Mucosa of gallbladder (tissue), 1 donor: ENCODE data around the gene DAPK2. TPM values are rescaled to one million over a fixed set of nuclear protein-coding genes. Genes with fewer than 3 reads are reported as not detected.
A peak's percentile ranks its signal among the peaks of the same experiment; 100 is the strongest.

Experiments
- DNase-seq: peaks from one replicate; pipeline ENCODE4 v3.0.0-alpha.2; 2020; ENCODE audit warnings: low spot score
- total RNA-seq: library from RNA; stranded (reverse); gene quantifications from one replicate; pipeline ENCODE4 v1.2.1, GENCODE V29; 2021
- donor health status: DM: no; HTN: no; CAD: no.

Gene DAPK2
- total RNA-seq, 1 donor from 2014 or later: 5.6 TPM

DNA sequence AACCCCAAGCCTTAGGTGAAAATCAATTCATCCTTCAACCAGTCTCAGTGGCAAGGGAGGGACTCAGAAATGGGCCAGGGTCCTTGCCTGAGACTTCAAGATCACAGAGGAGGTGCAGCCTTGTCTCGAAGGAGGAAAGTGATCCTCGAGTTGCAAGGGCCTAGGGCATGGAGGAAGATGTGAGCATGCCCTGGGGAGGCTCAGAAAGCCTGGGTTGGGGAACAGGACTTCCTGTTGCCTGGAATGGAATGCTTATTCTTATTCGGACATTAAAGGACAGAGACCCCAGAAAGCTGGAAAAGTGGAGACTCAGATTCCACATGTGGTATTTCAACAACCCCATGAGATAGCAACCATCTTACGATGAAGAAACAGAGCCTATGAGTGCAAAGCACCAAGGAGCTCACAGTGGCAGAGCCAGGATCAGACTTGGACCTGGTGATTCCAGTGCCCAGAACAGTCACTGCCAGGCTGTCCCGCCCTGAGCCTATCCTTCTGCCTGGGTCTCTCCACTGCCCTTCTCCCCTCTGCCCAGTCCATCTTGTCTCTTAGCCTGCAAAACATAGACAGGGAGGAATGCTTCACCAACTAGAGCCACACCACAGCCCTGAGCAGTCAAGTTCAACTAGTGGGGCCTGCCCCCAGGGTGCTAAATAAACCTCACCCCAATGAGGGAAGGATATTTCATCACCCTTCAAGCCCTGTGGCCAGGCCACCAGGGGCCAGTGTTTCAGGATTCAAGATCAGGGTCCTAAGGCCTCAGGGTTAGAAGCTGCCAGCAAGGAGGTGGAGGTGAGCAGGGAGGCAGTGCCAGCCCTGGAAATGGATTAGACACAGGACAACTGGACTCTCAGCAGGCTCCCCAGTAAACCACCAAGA is 21.9 kb downstream of the DAPK2 start:
- no peak for DNase-seq

DNA sequence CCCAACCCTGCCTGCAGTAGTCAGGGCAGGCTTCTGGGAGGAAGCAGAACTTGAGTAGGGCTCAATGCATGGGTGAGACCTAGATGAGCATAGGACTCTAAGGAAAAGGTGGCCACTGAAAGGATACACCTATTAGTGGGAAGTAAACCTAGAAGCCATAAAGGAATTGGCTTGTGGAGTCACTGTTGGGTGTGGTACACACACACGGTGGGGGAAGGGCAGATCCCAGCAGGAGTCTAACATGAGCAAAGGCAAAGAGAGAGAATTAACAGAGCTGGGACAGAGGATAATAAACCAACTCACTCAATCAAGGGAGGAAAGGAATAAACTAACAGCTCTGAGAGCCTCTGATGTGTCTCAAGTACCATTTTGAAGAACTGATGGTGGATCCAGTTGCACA is 23.1 kb downstream of the DAPK2 start:
- no peak for DNase-seq

DNA sequence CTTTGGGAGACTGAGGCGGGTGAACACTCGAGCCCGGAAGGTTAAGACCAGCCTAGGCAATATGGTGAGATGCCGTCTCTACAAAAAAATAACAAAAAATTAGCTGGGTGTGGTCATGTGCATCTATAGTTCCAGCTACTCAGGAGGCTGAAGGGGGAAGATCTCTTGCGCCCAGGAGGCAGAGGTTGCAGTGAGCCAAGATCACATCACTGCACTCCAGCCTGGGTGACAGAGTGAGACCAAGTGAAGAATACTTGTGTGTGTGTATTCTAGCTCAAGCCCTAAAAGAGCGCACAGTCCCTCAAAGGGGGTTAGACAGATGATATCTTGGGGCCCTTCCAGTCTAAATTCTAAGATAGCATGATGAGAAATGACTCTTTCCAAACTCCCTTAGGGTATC is 23.7 kb downstream of the DAPK2 start:
- DNase-seq: no peak

DNA sequence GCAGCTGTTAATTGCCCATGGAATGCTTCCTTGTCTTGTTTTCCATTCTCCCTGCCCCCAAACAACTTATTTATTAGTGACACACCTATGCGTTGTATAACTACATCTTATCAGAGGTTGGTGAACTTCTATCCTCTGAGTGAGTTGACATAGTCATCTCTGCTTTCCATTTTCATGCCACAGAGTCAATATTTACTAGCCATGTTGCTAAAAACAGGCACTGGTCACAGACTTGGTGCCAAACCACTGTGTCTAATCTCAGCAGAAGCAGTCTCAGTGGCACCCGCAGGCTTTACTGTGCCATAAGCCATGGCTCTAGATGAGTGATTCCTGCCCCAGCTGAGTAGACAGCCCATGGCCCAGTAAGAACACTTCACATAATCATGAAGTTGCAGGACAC is 26.5 kb downstream of the DAPK2 start:
- DNase-seq: peak; percentile 56

DNA sequence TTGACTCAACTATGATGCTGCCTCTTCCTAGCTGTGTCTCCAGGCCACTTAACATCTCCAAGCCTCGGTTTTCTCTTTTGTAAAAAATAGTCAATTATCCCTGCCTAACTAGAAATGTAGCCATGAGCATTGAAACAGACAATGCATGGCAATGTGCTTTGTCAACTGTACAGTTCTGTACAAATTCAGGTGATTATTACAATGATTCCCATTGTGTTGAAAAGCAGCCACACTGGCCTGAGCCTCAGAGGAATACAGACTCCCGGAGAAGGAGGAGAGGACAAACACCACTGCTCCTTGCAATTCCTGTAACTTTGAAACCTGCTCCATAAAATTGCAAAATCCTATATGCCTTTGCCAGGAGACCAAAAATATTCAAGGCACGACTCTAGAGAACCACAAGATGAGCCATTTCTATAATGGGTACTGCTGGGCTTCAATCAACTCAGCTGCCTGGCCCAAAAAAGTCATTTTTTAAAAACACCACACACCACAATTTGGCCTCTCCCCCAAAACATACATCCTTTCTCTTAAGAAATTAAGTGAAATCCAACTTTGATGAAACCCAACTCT is 28.6 kb downstream of the DAPK2 start:
- DNase-seq: no peak

DNA sequence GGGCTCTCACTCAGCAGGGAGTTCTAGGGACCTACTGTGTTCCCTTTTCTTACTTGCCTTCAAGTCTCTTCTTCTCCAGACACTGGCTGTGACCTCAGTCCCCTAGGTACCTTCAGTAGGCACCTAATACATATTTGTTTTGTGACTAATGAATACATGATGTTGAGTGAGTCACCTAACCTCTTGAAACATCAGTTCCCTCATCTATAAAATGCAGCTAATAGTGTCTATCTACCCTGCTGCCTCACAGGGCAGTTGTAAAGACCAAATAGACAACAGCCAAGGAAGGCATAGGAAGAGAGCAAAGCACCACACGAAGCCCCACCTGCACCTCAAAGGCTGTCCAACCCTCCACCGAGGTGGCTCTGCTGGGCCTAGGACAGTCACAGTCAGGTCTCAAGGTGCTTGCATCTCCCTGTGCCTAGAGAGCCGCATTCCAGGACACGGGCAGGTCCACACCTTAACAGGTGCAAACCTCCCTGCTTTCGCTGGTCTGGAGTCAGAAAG is 29.1 kb downstream of the DAPK2 start:
- no peak for DNase-seq

DNA sequence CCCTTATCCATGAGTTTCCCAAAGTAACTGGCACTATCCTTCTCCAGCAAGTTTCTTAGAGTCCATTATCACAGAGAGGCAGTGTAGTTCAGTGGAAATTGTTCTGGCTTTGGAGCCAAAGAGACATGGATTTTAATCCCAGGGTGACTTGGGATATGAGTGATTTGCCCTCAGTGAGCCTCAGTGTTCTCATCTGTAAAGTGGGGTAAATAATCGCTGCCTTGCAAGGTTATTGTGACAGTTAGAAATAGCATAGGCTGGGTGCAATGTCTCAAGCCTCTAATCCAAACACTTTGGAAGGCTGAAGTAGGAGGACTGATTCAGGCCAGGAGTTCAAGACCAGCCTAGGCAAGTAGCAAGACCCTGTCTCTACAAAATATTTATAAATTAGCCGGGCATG is 30.0 kb downstream of the DAPK2 start:
- DNase-seq: no peak

DNA sequence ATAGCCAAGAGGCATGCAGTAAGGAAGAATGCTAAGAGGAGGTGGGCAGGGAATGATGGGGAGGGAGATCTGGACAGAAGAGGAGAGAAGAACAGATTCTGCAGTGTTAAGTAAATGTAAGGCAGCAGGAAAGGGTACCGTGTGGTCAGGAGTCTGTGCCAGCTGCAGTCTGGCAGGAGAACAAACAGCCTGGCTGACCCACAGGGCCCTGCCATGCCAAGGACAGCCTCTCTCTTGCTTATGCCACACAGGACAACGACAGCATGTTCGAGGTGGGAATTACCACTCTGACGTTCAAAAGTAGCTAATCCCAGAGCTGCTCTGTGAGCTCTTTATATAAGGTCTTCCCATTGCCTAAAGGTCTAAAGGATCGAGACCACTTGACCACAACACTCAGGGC is 31.3 kb downstream of the DAPK2 start:
- DNase-seq: peak; percentile 33

DNA sequence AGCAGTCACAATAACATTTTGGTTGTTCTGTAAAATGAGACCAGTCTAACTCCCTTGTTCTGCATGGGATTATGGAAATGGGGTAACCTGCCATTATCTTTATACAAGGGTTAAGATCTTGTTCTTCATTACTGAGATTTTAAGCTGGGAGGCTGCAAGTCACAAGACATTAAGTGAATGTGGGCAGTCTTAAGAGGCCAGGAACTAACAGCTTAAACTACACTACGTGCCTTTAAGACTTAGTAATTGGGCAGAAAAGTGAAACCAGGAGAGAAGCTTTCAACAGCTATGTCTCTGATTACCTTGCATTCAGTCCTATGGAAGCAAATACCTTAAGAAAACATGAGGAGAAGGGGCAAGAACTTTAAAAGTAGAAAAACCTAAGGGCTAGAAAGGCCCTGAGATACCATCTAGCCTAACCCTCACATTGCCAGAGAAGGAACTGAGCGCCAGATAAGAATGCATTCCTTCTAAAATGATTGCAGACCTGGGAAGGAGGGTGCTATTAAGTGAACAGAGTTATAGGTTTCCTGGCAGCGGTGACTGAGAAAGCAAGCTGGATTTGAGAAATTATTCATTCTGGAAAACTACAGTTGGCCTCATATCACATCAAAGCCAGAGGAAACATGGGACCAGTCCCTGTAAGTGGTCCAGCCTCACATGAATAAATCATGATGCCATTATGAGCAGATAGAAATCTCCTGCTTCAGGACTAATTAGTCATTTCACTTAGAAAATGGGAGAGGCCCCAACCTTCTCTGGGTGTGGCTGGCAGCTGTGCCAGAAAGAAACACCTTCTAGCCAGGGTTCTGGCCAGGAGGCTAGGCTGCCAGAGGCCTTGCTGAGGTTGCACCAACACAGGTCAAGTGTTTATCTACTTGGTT is 32.9 kb downstream of the DAPK2 start:
- DNase-seq: no peak

DNA sequence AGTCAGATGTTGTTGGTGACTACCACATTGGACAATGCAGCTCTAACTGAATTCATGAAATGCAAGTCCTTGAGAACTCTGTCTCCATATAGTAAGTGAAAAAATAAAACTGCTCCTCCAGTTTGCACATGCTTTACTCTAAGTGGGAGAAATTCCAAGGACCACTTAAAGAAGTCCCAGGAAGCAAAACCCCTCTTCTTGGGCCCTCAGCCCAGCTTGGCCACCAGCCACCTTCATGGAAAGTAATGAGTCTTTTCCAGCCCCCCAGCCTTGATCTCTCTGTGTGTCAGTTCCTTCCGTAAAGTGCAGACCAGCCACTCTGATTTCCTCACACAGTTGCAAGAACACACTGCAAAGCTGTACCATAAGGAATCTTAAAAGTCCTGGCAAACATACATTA is 34.5 kb downstream of the DAPK2 start:
- DNase-seq: no peak

DNA sequence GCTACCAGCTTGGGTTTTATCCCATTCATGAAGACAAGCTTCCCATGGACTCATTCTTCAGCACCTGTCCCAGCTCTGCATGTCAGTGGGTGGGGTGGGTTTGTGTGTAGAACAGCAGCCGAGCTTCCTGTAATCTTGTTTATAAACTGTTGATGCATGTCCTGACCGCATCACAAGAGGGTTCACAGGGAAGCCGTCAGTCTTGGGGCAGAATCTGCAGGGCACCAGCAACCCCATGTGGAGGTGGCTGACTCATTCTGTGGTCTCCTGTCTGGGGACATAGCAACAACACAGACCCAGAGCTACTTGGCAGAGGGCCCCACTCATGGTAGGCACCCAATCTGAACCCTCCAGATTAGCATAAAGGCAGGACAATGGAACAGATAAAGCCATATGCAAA is 35.6 kb downstream of the DAPK2 start:
- DNase-seq: peak; percentile 68

DNA sequence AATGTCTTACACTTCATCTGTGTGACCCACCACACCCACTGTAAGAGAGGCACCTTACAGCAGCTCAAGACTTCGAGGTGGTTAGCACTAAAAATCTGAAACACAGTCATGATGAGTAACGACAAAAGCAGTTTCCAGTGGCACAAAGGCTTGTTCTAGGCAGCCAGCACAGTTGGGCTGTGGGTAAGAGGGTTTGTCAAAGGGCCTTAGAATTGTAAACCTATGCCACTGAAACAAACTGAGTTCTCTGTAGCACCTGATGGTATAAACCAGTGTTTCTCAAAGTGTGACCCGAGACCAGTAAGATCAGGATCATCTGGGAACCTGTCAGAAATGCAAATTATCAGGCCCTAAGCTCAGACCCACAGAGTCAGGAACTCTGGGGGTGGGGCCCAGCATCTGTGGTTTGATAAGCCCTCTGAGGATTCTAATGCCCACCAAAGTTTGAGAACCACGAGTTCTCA is 36.5 kb downstream of the DAPK2 start:
- no peak for DNase-seq

DNA sequence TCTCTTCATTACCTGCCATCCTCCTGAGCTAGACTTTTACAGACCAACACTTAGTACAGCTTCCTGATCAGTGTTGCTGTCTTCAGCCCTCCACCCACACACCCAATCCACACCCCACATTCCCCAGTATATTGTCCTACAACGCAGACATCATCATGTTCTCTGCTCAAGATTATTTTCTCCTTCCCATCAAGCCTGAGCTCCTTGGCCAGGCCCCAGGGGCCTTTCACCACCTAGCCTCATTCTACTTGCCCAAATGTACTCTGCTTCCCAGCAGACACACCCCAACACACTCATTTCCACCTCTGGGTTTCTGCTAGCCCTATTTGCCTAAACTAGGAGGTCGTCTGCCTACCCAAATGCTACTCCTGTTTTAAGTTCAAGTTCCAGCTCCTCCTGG is 37.0 kb downstream of the DAPK2 start:
- no peak for DNase-seq

DNA sequence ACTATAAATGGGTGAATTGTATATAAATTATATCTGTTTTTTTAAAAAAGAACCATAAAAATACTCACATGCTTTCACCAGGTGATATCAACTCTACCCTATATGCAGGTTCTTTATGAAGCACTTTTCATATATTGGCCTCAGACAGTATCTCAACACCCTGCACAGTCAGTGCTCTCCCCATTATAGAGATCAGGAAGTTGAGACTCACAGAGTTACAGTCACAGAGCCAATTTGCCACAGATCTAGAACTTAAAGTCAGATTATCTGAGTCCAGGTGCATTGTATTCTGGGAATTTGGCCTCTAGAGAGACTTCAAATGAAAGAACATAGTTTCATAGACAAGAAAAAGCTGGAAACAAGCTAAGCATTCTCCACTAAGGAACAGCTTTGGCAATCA is 38.1 kb downstream of the DAPK2 start:
- DNase-seq: no peak

DNA sequence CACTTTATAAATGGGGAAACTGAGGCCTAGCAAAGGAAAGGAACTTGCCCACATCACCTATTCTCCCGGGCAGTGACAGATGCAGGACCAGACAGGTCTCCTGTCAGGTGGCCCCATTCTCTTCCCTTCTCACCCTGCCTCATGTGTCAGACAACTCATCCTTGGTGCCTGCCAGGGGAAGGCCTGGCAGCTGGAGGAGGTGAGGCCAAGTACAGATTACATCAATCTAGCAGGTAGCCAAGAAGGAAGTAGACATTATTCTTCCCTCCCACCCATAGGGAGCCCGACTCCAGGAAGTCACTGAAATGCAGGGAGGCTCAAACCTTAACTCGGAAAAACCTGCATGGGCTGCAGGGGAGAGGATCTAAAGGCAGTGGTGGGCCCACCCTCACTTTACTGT is 39.6 kb downstream of the DAPK2 start:
- peak; percentile 57 for DNase-seq

DNA sequence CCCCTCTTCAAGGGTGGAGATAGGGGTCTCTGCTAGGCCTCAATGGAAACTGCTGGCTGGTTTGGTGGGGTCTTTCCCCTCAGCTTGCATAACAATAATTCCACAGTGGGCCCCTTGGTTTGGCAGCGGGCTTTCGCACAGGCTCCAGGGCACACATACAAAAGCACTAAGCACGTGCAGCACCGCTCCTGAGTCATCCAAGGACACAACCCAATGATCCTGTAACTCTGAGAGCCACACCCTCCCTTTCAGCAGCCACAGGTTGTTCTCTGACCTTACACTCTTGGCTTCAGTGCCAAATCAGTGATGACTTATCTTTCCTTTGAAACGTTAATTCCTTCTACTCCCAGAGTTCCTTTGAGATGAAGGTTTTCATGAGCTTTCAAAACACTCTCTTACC is 41.7 kb downstream of the DAPK2 start:
- peak; percentile 85 for DNase-seq

DNA sequence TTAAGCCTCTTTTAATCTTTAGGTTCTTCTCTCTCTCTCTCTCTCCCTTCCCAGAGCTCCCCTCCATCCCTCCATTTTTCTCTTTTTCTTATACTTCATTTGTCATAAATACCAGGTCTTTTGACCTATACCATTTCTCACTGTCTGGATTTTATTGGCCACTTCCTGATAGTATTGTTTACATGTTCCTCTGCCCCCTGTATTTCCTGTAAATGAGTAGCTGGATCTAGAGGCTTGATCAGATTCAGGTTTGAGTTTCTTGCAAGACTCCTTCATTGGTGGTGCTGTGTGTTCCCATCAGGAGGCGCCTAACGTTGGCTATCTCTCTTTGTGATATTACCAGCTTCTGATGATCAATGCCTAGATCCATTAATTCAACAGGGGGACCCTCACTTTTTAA is 42.2 kb downstream of the DAPK2 start:
- DNase-seq: no peak

DNA sequence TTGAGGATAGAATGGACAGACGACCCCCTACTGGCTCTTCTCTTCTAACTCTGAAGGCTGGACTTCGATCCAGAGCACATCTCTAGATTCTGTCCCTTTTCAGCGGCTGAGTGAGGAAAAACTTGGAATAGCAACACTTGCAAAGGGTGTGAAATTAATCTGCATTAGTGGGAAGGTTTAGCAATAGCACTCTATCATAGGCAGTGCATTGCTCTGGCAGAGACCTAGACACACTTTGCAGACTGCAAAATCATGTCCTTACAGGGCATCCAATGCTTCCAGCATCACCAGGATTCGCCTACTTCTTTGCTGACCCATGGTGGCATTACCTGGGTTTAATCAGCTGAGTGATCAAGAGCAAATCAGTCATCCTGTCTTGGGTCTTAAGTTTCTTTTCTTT is 43.1 kb downstream of the DAPK2 start:
- no peak for DNase-seq

DNA sequence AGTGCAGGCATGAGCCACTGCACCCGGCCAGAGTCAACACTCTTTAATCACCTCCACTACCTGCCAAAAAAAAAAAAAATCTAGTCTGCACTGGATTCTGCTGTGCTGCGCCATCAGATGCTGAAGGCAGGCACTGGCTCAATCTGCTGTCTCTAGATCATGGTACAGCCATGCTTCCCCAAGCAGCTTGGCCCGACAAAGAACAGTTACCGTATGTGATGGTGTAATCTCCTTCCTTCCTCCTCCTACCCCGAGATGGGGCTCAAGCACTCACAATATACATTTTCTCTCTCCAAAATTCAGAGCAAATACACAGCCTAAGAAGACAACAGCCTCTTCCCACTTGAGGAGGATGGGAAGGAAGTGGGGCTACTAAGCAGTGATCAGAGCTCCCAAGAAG is 45.1 kb downstream of the DAPK2 start:
- DNase-seq: no peak

DNA sequence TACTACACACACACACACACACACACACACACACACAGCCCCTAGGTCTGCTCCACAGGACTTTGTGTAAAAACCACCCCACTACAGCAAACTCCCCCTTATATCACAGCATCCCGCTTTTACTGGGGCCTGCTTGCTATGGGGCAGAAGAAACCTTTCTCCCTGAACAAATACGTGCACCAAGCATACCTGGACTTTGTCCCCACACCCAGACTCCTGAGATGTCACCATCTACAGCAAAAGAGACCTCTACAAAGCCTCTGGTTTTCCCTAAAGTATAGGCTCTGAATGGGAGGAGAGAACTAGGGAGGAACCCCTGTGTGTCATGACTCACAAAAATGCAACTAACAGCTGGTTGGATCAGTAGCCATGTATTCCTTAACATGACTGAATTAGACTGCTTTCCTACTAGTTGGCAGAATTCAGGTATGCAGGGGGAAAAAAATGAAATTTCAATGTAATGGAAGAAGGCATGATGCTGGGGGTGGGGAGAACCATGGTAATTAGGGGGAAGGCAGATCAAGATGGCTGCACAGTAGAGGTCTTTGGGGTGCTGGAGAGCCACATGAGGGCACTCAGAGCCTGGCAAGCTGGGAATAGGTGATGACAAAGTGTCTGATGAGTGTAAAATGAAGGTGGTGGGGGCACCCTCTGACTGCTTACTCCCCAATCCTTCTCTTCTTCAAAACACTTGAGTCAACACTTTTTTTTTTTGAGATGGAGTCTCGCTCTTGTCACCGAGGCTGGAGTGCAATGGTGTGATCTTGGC is 45.9 kb downstream of the DAPK2 start:
- DNase-seq: no peak

DNA sequence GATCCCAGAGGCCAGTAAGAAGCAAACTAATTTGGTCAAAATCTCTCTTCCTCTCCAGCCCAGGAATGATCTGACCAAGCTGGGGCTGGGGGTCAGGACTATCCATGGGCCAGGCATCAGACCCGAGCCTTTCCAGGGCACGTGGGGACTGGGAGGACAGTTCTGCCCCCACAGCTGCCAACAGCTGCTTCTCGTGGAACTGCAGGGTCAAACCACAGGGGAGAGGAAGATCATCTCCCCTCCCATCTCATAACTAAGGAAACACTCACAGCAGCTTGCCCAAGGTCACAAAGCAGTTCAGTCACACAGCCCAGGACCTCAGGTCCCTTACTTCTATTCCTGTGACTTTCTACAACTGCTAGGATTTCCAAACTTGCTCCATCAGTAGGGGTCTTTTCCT is 47.1 kb downstream of the DAPK2 start:
- DNase-seq: no peak

DNA sequence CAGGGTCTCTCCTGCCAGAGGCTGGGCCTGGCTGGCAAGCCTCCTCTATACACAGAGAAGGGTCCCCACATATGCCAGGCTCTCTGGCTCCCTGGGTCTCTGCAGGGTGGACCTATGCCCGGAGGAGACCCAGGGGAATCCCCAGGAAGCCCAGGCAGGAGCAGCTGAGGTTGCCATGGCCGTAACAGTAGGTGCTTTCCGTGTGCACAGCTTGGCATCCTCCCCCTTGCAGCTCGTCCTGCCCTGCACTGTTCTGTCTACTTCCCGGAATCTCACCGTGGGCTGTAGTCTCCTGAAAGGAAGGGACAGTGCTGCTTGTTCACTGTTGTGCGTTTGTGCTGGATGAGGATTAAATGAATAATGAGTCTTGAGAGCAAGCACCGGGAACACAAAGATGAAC is 47.8 kb downstream of the DAPK2 start:
- DNase-seq: no peak
